ENCODE measurements around the gene DHRS13. TPM values are rescaled to one million over a fixed set of nuclear protein-coding genes. Genes with fewer than 3 reads are reported as not detected.
A peak's percentile ranks its signal among the peaks of the same experiment; 100 is the strongest.

DHRS13 gene
- total RNA-seq, 1 donor from 2014 or later = 32.6 TPM

- no peak for TF ChIP-seq CTCF (conservative IDR thresholded peaks at IDR 0.05)
- Mint-ChIP-seq H3K36me3 (ENCODE audit: low read depth) (peaks cover 11% of the 10 kb centered on the region), H3K27ac (ENCODE audit: unreplicated experiment) (no peak overlapping the region), H3K4me3 (no peak overlapping the region), H3K27me3 (ENCODE audit: low read depth) (no peaks in the 10 kb centered on the region), H3K4me1 (peaks cover 13% of the 10 kb centered on the region), H3K9me3 (no peaks in the 10 kb centered on the region)
- no peak for DNase-seq (ENCODE audit: low read depth, low spot score)
These were observed 26.9 kb upstream of the DHRS13 start for GRCh38 chr17:28929787-28930186.

DNA sequence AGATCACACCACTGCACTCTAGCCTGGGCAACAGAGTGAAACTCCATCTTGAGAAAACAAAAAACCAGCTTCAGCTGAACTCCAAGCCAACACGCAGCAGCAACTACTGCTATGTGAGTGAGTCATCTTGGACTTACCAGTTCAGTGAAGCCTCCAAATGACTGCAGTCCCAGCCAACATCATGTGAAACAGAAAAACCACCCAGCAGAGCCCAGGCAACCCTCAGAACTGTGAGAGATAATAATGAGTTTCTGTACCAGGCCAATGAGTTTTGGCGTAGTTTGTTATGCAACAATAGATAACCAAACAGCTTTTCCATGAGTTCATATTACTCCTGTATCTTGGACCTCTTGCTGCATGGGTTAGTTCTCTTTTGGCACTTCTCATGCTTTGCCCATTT lies 25.2 kb upstream of the DHRS13 start:
- Mint-ChIP-seq H3K9me3 (no peaks in the 10 kb centered on the region), H3K27me3 (ENCODE audit: low read depth) (no peaks in the 10 kb centered on the region), H3K4me1 (peaks cover 7% of the 10 kb centered on the region), H3K27ac (ENCODE audit: unreplicated experiment) (no peak overlapping the region), H3K4me3 (no peak overlapping the region), H3K36me3 (ENCODE audit: low read depth) (peaks cover 14% of the 10 kb centered on the region)
- DNase-seq (ENCODE audit: low read depth, low spot score) = no peak
- TF ChIP-seq CTCF (conservative IDR thresholded peaks at IDR 0.05) = no peak

DNA sequence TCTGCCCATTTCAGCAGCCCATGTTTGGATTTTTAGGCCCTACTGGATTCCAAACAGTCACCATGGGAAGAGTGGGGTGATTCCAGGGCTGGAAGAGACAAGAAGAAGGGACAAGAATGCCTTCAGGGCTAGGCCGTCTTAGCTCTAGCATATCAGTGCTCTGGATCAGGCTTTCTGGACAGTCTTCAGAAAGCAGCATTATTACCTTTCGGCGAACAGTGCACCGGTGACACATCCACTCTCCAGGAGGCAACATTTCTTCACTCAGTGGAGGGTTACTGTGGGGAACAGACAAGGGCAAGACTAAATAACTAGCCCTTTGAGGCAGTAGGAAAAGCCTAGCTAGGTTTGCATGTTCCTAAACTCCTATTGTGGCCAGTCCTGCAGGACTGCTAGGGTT lies 23.9 kb upstream of the DHRS13 start:
- DNase-seq (ENCODE audit: low read depth, low spot score) = no peak
- H3K27ac Mint-ChIP-seq (ENCODE audit: unreplicated experiment) = no peak overlapping the region
- TF ChIP-seq CTCF (conservative IDR thresholded peaks at IDR 0.05) = no peak

GRCh38 chr17:28926366-28926765 lies 23.5 kb upstream of the DHRS13 start:
- Mint-ChIP-seq H3K27me3 (ENCODE audit: low read depth) (no peaks in the 10 kb centered on the region), H3K4me1 (peaks cover 7% of the 10 kb centered on the region), H3K4me3 (no peak overlapping the region), H3K27ac (ENCODE audit: unreplicated experiment) (no peak overlapping the region), H3K36me3 (ENCODE audit: low read depth) (peaks cover 18% of the 10 kb centered on the region), H3K9me3 (no peaks in the 10 kb centered on the region)
- TF ChIP-seq CTCF (conservative IDR thresholded peaks at IDR 0.05) = no peak
- no peak for DNase-seq (ENCODE audit: low read depth, low spot score)

More for the DNA sequence above, 23.9 kb upstream of the DHRS13 start:
- no peaks in the 10 kb centered on the region for H3K27me3 Mint-ChIP-seq (ENCODE audit: low read depth)
- no peaks in the 10 kb centered on the region for H3K9me3 Mint-ChIP-seq
- H3K36me3 Mint-ChIP-seq (ENCODE audit: low read depth) = peaks cover 16% of the 10 kb centered on the region
- peaks cover 7% of the 10 kb centered on the region for H3K4me1 Mint-ChIP-seq
- H3K4me3 Mint-ChIP-seq = no peak overlapping the region

- H3K27ac Mint-ChIP-seq (ENCODE audit: unreplicated experiment) = no peak overlapping the region
- H3K27me3 Mint-ChIP-seq (ENCODE audit: low read depth) = no peaks in the 10 kb centered on the region
- peaks cover 19% of the 10 kb centered on the region for H3K36me3 Mint-ChIP-seq (ENCODE audit: low read depth)
- peaks cover 7% of the 10 kb centered on the region for H3K4me1 Mint-ChIP-seq
- no peak for TF ChIP-seq CTCF (conservative IDR thresholded peaks at IDR 0.05)
- H3K9me3 Mint-ChIP-seq = no peaks in the 10 kb centered on the region
- DNase-seq (ENCODE audit: low read depth, low spot score) = no peak
- H3K4me3 Mint-ChIP-seq = no peak overlapping the region
These were observed 23.1 kb upstream of the DHRS13 start for GRCh38 chr17:28925912-28926365.

DNA sequence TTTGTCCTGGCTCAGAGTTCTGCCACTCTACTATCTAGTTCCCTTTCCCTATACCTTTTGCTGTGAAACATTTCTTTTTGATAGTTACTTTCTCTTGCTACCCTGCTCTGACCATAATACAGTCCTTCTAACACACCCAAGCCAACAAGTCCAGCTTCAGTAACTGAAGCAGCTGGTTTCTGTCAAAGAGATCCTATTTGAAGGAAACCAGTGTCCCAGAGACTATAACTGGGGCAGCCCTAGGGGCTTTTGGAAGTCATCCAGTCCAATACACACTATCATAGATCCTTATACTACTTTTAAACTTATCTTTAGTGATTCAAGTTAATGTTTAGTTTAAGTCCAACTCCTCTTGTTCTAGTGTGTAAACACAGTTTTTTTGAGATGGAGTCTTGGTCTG lies 17.3 kb upstream of the DHRS13 start:
- Mint-ChIP-seq H3K36me3 (ENCODE audit: low read depth) (peaks cover 17% of the 10 kb centered on the region), H3K9me3 (no peaks in the 10 kb centered on the region), H3K4me3 (no peak overlapping the region), H3K4me1 (no peaks in the 10 kb centered on the region), H3K27ac (ENCODE audit: unreplicated experiment) (peak overlapping the region; percentile 59), H3K27me3 (ENCODE audit: low read depth) (no peaks in the 10 kb centered on the region)
- no peak for DNase-seq (ENCODE audit: low read depth, low spot score)
- TF ChIP-seq CTCF (conservative IDR thresholded peaks at IDR 0.05) = no peak

Data from neural crest cell (in vitro differentiated cells).